GM06990 (cell line): ENCODE results near the gene ZNF394.

ENCODE experiments used
- DNase-seq: peaks from one replicate; pipeline ENCODE4 v3.0.0-alpha.2; 2011; ENCODE audit not compliant: insufficient read length; ENCODE audit errors: extremely low read depth
- H3K27me3 ChIP-seq: replicated peaks from 2 replicates; pipeline ENCODE4 v1.6.0; 2011; ENCODE audit warnings: low read length; ENCODE audit not compliant: control insufficient read depth, insufficient read depth
- H3K36me3 ChIP-seq: 2 replicates; pipeline ENCODE4 v1.5.1; 2011; ENCODE audit warnings: low read length; ENCODE audit not compliant: control insufficient read depth, insufficient read depth
- H3K4me3 ChIP-seq: replicated peaks from 2 replicates; pipeline ENCODE4 v1.5.1; 2011; ENCODE audit warnings: low read depth, mild to moderate bottlenecking, control low read depth, low read length
- TF ChIP-seq, protein P1 (sequence below): IDR thresholded peaks from 2 replicates; pipeline ENCODE4 v1.5.1; 2011; ENCODE audit warnings: low read length, control low read depth, mild to moderate bottlenecking, inconsistent platforms; ENCODE audit not compliant: insufficient read depth, poor library complexity, severe bottlenecking

Gene ZNF394

DNA sequence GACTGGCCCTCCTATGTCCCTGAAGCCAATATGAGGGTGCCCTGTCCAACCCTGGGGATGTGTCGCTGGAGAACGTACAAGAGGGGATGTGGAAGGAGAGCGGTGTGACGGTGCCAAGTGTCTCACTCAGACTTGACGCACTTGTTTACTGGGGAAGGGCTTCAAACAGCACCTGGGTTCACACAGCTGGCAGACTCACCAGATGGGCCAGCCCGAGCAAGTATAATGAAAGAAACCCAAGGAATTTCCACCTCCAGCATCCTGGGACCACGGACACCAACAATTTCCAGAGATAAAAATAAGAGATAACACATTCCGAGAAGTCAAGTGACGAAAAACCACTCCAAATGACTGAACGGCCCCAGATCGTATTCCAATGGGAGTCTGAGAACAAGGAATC is 39.4 kb downstream of the ZNF394 start:
- Histone ChIP-seq H3K36me3 (peaks cover 27% of the 10 kb centered on the region), H3K27me3 (no peaks in the 10 kb centered on the region), H3K4me3 (no peak overlapping the region)
- no peak for DNase-seq
- TF ChIP-seq, protein P1, sequence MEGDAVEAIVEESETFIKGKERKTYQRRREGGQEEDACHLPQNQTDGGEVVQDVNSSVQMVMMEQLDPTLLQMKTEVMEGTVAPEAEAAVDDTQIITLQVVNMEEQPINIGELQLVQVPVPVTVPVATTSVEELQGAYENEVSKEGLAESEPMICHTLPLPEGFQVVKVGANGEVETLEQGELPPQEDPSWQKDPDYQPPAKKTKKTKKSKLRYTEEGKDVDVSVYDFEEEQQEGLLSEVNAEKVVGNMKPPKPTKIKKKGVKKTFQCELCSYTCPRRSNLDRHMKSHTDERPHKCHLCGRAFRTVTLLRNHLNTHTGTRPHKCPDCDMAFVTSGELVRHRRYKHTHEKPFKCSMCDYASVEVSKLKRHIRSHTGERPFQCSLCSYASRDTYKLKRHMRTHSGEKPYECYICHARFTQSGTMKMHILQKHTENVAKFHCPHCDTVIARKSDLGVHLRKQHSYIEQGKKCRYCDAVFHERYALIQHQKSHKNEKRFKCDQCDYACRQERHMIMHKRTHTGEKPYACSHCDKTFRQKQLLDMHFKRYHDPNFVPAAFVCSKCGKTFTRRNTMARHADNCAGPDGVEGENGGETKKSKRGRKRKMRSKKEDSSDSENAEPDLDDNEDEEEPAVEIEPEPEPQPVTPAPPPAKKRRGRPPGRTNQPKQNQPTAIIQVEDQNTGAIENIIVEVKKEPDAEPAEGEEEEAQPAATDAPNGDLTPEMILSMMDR, result no peak

DNA sequence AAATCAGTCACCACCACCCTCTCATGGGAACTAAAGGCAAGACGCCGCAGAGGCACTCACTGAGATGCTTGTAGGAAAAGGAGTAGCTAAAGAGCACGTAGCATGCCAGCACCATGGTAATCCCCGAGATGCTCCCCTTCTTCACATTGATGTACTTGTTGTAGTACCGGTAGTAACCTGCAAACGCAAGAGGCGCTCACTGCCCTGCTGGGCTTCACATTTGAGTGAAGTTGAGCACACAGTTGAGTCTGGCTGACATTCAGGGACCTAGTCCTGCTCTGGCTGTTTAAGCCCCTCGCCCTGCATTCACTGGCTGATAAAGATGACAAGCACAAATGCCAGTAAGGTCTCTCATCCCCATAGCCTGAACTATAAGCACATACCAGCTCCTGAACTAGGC is 41.0 kb downstream of the ZNF394 start:
- Histone ChIP-seq H3K4me3 (no peak overlapping the region), H3K27me3 (no peaks in the 10 kb centered on the region), H3K36me3 (peaks cover 36% of the 10 kb centered on the region)
- TF ChIP-seq, protein P1, result peak; percentile 53
- no peak for DNase-seq

DNA sequence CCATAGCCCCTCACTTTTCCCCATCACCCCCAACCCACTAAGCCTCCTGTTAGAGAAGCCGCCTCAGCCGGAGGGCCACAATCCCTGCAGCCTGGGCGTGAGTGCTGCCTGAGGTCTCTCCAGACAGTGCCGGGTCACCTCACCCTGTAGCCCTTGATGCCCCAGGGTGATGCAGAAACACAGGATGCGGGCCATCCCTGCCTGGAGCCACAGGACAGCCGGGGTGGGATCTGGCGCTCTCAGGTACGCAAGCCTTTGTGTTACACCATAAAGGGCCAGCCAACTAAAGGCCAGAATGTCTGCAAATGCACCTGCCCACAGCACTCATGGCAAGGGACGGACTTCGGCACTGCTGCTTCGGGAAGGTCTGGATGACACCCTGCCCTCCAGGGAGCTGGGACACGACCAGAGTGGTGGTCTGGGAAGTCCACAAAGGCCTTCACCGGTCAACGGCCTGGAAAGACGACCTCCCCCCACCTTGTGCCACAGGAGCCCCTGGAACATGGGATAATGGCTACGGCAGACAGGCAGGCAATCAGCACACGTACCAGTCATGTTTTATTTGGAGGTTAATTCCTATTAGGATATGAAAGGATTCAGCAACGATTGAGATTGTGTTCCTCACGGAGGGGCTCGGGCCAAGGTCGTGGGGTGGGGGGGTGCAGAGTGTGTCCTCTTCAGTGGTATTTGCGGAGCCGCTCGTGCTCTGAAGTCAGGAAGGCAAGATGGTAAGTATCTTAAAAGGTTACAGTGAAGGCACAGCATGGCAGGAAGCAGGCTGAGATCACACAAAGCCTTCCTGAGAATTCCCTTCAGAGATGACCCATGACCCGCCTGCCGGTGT is 42.2 kb downstream of the ZNF394 start:
- Histone ChIP-seq H3K4me3 (no peak overlapping the region), H3K36me3 (peaks cover 42% of the 10 kb centered on the region), H3K27me3 (no peaks in the 10 kb centered on the region)
- TF ChIP-seq, protein P1, result no peak
- DNase-seq, result no peak

DNA sequence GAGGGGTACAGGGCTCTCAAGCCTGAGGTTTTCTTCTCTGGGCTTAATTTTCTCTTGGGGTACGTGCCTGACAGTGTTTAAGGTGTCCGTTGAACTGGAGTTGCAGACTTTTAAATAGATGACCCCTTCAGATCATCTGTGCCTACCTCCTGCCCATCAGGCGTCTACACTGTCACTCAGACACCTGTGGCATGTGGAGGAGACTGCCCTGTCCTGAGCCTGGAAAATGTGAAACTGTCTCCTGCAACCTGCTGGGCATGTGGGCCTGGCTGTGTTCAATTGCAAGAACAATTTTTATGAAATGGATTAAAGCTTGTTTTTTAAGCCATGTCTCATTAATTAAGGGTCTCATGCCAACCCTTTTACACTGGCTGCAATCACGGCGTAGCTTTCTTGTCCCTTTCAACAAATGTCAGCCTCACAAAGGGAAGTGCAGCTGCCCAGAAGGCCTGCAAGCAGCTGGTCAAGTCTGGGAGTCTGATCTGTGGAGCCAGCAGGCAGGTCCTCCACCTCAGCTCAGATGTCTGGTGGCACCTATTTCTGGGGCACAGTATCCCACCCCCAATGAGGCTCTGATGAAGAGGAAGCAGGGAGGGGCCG is 42.9 kb downstream of the ZNF394 start:
- TF ChIP-seq, protein P1, result no peak
- Histone ChIP-seq H3K27me3 (no peaks in the 10 kb centered on the region), H3K4me3 (no peak overlapping the region), H3K36me3 (peaks cover 44% of the 10 kb centered on the region)
- DNase-seq, result no peak

DNA sequence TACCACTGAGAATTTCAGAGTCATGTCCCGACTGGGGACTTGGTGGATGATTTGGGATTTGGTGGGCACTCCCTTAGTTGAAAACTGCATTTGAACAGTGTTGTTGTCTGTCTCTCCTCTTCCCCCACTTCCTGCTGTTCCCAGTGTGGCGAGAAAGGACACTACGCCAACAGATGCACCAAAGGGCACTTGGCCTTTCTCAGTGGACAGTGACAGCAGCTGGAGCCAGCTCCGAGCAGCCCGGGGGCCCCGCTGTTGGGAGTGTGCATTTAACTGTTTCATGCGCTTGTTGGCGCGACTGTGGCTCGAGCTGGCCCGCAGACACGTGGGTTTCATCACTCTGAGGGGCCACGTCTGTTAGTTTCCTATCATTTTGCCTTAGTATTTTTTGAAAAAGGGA is 43.8 kb downstream of the ZNF394 start:
- Histone ChIP-seq H3K4me3 (no peak overlapping the region), H3K27me3 (no peaks in the 10 kb centered on the region), H3K36me3 (peaks cover 50% of the 10 kb centered on the region)
- TF ChIP-seq, protein P1, result no peak
- DNase-seq, result no peak

DNA sequence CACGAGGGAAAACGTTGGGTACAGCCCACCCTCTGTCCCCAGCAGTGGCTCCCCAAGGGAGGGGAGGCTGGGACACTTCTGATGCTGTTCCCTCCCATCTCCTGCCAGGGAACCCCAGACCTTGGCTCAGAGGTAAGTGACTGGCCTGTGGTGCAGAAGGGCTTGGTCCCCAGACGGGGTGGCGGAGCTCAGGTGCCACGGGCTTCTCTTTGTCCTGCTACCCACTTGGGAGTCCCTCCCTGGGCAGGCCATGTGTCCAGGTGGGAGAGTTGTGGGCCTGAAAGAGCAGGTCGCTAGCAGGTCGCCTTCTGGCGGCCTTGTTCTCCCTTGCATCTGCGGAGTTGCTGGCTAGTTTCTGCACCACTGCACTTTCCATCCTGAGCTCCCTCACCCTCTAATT is 44.2 kb downstream of the ZNF394 start:
- Histone ChIP-seq H3K36me3 (peaks cover 50% of the 10 kb centered on the region), H3K27me3 (no peaks in the 10 kb centered on the region), H3K4me3 (no peak overlapping the region)
- no peak for DNase-seq
- TF ChIP-seq, protein P1, result no peak
